Measurements from ENCODE around the gene G3BP2. TPM values are rescaled to one million over a fixed set of nuclear protein-coding genes. Genes with fewer than 3 reads are reported as not detected.

The G3BP2 gene
- total and polyA plus RNA-seq, 9 of the 15 experiments (the other 6 are each of a cell fraction or from before 2014, with no cell fraction given), result 25.2 to 222 (median 130) TPM

DNA sequence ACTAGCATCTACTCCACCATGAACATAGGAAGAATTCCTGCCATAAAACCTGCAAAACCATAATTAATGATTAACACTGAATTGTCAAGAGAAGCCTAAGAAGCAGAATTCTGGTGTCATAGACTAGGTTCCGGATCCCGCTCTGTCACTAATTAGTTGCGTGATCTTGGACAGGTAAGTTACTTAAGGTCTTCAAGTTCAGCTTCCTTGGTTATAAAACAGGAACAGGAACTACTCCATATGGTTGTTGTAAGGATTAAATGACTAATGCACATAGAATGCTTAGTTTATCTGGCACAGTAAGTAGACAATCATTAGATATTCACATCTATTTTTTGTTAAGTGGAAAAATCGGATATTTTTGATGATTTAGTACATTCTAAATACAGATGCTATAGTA lies 14.3 kb downstream of the G3BP2 start:
- POLR2A ChIA-PET, result interaction anchor here (3.4 kb wide), 1 partner anchor 13 kb away, joined by 12 read pairs; no protein-coding TSS in a partner anchor
- CTCF ChIA-PET (ENCODE audit: low intra/inter-chr PET ratio), result no interaction called here
- WGBS (ENCODE audit: insufficient coverage, low coverage, missing lambda C conversion rate), result 94% methylated on average over 4 of the region's 4 CpGs
- Histone ChIP-seq H2AFZ (ENCODE audit: low read depth, low read length) (no peak overlapping the region), H3K9me3 (replicated peaks; ENCODE audit: control insufficient read depth, insufficient read depth, low read depth, low read length) (no peaks in the 10 kb centered on the region), H3K9ac (ENCODE audit: insufficient read depth in 1 of 2, low read depth in 2 of 2, low read length in 2 of 2) (no peak overlapping the region), H3K27ac (ENCODE audit: extremely low read depth, low read depth, low read length) (no peak overlapping the region), H3K36me3 (ENCODE audit: control insufficient read depth, insufficient read depth, low read length) (peaks cover 87% of the 10 kb centered on the region), H3K4me3 (no peak overlapping the region), H3K79me2 (ENCODE audit: control insufficient read depth, insufficient read depth, low read length) (peaks cover 64% of the 10 kb centered on the region), H3K27me3 (ENCODE audit: control insufficient read depth in 2 of 2, insufficient read depth in 2 of 2, low read length in 2 of 2) (no peaks in the 10 kb centered on the region), H3K4me2 (ENCODE audit: insufficient read depth, low read length) (no peak overlapping the region), H3K4me1 (replicated peaks in 1 of 2; ENCODE audit: control insufficient read depth in 2 of 2, insufficient read depth in 2 of 2, low read length in 2 of 2) (no peaks in the 10 kb centered on the region), H3K9me1 (ENCODE audit: control insufficient read depth, insufficient read depth, low read length) (no peaks in the 10 kb centered on the region), H4K20me1 (replicated peaks; ENCODE audit: control insufficient read depth, insufficient read depth, low read length) (peaks cover 5% of the 10 kb centered on the region; the same call in 1 of the 2 replicates)
- DNase-seq (ENCODE audit: extremely low read depth in 1 of 4, low spot score in 3 of 4) (no peak), ATAC-seq (no peak), FAIRE-seq (no peak)
- in situ Hi-C loops (cut with MboI) (no loop called here), intact Hi-C loops (cut with micrococcal nuclease) (no loop called here)
- TF ChIP-seq CTCFL (IDR thresholded peaks at IDR 0.05; ENCODE audit: borderline replicate concordance, insufficient read depth, low read depth, low read length, poor library complexity, severe bottlenecking), result no peak
- no peak for TF ChIP-seq NUFIP1 (IDR thresholded peaks at IDR 0.05; ENCODE audit: partially characterized antibody)
- no peak for TF ChIP-seq ZNF217 (CRISPR knock-in tag; IDR thresholded peaks at IDR 0.05)
- no peak for TF ChIP-seq ZBTB11 (CRISPR knock-in tag; IDR thresholded peaks at IDR 0.05)
- no peak for TF ChIP-seq JUN (IDR thresholded peaks at IDR 0.05; ENCODE audit: borderline replicate concordance, low read depth, low read length)
- no peak for TF ChIP-seq JUN (CRISPR knock-in tag; IDR thresholded peaks at IDR 0.05; ENCODE audit: borderline replicate concordance)
- no peak for TF ChIP-seq NFIC (IDR thresholded peaks at IDR 0.05)
- TF ChIP-seq ZNF778 (CRISPR knock-in tag; IDR thresholded peaks at IDR 0.05), result no peak
- TF ChIP-seq ZNF175 (CRISPR knock-in tag; IDR thresholded peaks at IDR 0.05; ENCODE audit: low read depth), result no peak
- no peak for TF ChIP-seq PHB2 (IDR thresholded peaks at IDR 0.05; ENCODE audit: low read depth)
- BruUV-seq (replicated peaks), result no TSS peak

All from K562 (cell line).